ENCODE data around the gene NLRC5.

DNA sequence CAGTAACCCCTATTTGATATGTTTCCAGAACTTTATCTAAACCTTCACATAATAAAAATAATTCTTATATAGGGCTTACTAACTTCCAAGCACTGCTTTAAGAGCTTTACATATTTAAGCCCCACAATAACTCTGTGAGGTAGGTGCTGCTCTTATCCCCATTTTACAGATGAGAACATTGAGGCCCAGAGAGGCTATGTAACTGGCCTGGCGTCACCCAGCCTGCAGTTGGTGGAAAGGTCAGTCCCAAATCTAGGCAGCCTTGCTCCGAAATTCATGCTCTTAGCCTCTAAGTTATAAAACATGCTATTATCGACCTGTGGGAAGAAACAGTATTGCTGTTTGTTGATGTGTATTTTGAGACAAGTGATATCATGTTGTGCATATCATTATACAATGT, 9.0 kb downstream of the NLRC5 start:
- no peak for TF ChIP-seq STAT5B (CRISPR knock-in tag; IDR thresholded peaks at IDR 0.05)
- TF ChIP-seq, protein P1, sequence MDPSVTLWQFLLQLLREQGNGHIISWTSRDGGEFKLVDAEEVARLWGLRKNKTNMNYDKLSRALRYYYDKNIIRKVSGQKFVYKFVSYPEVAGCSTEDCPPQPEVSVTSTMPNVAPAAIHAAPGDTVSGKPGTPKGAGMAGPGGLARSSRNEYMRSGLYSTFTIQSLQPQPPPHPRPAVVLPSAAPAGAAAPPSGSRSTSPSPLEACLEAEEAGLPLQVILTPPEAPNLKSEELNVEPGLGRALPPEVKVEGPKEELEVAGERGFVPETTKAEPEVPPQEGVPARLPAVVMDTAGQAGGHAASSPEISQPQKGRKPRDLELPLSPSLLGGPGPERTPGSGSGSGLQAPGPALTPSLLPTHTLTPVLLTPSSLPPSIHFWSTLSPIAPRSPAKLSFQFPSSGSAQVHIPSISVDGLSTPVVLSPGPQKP (CRISPR knock-in tag; IDR thresholded peaks at IDR 0.05): no peak
- TF ChIP-seq ZNF232 (CRISPR knock-in tag; IDR thresholded peaks at IDR 0.05): no peak
- TF ChIP-seq MYC (IDR thresholded peaks at IDR 0.05; ENCODE audit: low read depth, low read length): no peak
- no peak for TF ChIP-seq MYC (CRISPR knock-in tag; IDR thresholded peaks at IDR 0.05; ENCODE audit: borderline replicate concordance, low read depth)
- no peak for TF ChIP-seq GABPA (tag; conservative IDR thresholded peaks at IDR 0.05; ENCODE audit: low read depth)
- TF ChIP-seq, protein P2, sequence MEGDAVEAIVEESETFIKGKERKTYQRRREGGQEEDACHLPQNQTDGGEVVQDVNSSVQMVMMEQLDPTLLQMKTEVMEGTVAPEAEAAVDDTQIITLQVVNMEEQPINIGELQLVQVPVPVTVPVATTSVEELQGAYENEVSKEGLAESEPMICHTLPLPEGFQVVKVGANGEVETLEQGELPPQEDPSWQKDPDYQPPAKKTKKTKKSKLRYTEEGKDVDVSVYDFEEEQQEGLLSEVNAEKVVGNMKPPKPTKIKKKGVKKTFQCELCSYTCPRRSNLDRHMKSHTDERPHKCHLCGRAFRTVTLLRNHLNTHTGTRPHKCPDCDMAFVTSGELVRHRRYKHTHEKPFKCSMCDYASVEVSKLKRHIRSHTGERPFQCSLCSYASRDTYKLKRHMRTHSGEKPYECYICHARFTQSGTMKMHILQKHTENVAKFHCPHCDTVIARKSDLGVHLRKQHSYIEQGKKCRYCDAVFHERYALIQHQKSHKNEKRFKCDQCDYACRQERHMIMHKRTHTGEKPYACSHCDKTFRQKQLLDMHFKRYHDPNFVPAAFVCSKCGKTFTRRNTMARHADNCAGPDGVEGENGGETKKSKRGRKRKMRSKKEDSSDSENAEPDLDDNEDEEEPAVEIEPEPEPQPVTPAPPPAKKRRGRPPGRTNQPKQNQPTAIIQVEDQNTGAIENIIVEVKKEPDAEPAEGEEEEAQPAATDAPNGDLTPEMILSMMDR (IDR thresholded peaks at IDR 0.05 in 2 of 3, conservative IDR thresholded peaks at IDR 0.05 in 1 of 3; ENCODE audit: insufficient read depth in 2 of 3, low read depth in 1 of 3, low read length in 3 of 3): no peak
- TF ChIP-seq, protein P3, sequence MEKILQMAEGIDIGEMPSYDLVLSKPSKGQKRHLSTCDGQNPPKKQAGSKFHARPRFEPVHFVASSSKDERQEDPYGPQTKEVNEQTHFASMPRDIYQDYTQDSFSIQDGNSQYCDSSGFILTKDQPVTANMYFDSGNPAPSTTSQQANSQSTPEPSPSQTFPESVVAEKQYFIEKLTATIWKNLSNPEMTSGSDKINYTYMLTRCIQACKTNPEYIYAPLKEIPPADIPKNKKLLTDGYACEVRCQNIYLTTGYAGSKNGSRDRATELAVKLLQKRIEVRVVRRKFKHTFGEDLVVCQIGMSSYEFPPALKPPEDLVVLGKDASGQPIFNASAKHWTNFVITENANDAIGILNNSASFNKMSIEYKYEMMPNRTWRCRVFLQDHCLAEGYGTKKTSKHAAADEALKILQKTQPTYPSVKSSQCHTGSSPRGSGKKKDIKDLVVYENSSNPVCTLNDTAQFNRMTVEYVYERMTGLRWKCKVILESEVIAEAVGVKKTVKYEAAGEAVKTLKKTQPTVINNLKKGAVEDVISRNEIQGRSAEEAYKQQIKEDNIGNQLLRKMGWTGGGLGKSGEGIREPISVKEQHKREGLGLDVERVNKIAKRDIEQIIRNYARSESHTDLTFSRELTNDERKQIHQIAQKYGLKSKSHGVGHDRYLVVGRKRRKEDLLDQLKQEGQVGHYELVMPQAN (IDR thresholded peaks at IDR 0.05; ENCODE audit: borderline replicate concordance): no peak
- TF ChIP-seq, protein P4, sequence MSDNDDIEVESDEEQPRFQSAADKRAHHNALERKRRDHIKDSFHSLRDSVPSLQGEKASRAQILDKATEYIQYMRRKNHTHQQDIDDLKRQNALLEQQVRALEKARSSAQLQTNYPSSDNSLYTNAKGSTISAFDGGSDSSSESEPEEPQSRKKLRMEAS (CRISPR knock-in tag; IDR thresholded peaks at IDR 0.05): no peak
- no peak for TF ChIP-seq POLR2A (conservative IDR thresholded peaks at IDR 0.05)
- TF ChIP-seq FOS (IDR thresholded peaks at IDR 0.05; ENCODE audit: extremely low read depth, insufficient read length): no peak
